Measurements from ENCODE around the gene UBXN11. TPM values are rescaled to one million over a fixed set of nuclear protein-coding genes. Genes with fewer than 3 reads are reported as not detected.

Gene UBXN11
- total RNA-seq, 2 experiments from 2014 or later = 24.5 to 26.1 TPM

DNA sequence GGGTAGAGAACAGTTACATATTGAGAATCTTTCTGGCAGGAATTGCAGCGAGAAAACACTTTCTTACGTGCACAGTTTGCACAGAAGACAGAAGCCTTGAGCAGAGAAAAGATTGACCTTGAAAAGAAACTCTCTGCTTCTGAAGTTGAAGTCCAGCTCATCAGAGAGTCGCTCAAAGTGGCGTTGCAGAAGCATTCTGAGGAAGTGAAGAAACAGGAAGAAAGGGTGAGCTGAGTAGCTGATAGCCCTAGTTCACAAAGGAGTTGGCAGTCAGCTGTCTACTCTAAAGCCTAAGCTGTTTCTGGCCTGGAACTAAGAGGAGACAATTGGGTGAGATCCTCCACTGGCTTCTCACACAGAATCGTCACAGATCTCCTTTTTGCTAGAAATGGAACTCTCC lies 46.9 kb downstream of the UBXN11 start:
- no peak for DNase-seq
- Mint-ChIP-seq H3K27me3 (no peaks in the 10 kb centered on the region), H3K4me1 (ENCODE audit: low read depth) (no peaks in the 10 kb centered on the region), H3K27ac (no peak overlapping the region), H3K9me3 (no peaks in the 10 kb centered on the region), H3K36me3 (peaks cover 58% of the 10 kb centered on the region), H3K4me3 (no peak overlapping the region)
- ChIA-PET CTCF (interaction anchor here (1.3 kb wide), 1 partner anchor 25 kb away, joined by 6 read pairs; the partner anchor contains the start of gene CEP85), POLR2A (interaction anchor here (1.1 kb wide), 1 partner anchor 25 kb away, joined by 3 read pairs; the partner anchor contains the start of gene CEP85)
- intact Hi-C loops (cut with micrococcal nuclease) = no loop called here

DNA sequence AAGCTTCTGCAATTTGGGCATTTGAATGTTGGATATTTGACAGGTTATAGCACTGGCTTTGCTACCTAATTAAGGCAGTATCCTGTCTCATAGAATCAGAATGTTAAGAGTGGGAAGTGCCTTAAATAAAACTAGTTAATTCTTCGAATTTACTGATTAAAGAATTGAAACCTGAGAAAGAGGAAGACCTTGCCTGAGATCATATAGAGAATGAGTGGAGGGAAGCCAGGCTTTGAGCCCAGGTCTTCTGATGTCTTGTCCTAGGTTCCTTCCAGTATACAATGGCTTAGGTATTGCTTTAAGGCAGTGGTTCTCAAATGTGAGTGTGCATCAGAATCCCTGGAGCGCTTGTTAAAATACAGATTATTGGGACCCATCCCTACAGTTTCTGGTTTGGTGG lies 47.4 kb downstream of the UBXN11 start:
- H3K36me3 Mint-ChIP-seq = peaks cover 58% of the 10 kb centered on the region

DNA sequence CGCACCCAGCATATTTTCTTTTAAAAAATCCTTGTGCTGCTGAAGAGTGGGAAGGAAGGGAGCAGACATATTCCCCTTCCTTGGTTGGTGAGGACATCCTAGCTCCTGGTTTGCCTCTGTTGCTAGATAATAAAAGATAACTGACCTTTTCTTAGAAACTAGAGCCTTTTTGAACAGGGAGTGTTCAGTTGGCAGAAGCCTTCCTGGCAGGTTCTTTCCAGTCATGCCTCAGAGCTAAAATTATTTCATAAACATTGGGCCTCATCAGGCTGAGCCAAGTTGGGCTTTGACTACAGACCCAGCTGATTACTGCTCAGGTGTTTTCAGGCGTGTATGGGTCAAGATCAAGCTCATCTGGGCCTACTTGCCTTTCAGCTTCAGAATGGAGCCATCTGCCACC lies 49.2 kb downstream of the UBXN11 start:
- Mint-ChIP-seq H3K36me3 (peaks cover 50% of the 10 kb centered on the region), H3K9me3 (no peaks in the 10 kb centered on the region), H3K4me1 (ENCODE audit: low read depth) (peaks cover 10% of the 10 kb centered on the region), H3K27ac (no peak overlapping the region), H3K4me3 (no peak overlapping the region), H3K27me3 (no peaks in the 10 kb centered on the region)
- intact Hi-C loops (cut with micrococcal nuclease) = no loop called here
- ChIA-PET CTCF (no interaction called here), POLR2A (no interaction called here)
- DNase-seq = no peak

More for the DNA sequence above, 47.4 kb downstream of the UBXN11 start:
- CTCF ChIA-PET = interaction anchor here (1.3 kb wide), 1 partner anchor 25 kb away, joined by 6 read pairs; the partner anchor contains the start of gene CEP85
- H3K27ac Mint-ChIP-seq = no peak overlapping the region
- POLR2A ChIA-PET = interaction anchor here (1.1 kb wide), 1 partner anchor 25 kb away, joined by 3 read pairs; the partner anchor contains the start of gene CEP85
- intact Hi-C loops (cut with micrococcal nuclease) = no loop called here
- peaks cover 3% of the 10 kb centered on the region for H3K4me1 Mint-ChIP-seq (ENCODE audit: low read depth)
- H3K27me3 Mint-ChIP-seq = no peaks in the 10 kb centered on the region
- H3K9me3 Mint-ChIP-seq = no peaks in the 10 kb centered on the region
- no peak for DNase-seq
- no peak overlapping the region for H3K4me3 Mint-ChIP-seq

DNA sequence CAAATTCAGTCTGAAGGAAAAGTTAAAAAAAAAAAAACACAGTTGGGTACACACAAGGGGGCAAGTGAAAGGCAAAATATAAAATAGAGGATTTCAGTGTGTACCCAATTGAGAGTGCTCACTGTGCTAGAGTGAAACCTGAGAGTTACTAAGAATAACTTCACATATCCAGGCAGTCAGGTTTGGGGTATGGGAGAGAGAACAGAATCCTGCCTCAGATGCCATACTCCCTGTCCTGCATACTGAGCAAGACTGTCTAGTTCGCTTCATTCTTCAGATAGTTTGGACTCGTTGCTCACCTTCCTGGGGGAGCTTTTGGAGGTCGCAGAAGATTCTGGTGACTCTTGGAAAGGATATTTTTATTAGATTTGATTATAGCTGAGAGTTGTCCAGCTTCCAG lies 52.0 kb downstream of the UBXN11 start:
- Mint-ChIP-seq H3K4me1 (ENCODE audit: low read depth) (peaks cover 10% of the 10 kb centered on the region), H3K36me3 (peaks cover 38% of the 10 kb centered on the region)

DNA sequence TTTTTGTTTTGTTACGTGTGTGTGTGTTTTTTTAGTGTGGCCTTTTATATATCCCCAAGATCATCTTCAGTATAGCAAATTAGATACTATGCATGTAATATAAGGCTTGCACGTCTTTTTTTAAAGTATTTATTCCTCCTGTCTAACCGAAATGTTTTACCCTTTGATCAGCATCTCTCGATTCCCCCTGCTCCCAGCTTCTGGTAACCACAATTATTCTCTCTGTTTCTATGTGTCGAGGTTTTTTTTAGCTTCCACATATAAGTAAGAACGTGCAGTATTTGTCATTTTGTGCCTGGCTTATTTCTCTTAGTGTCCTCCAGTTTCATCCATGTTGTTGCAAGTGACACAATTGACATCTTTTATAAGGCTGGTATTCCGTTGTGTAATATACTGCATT lies 53.7 kb downstream of the UBXN11 start:
- ChIA-PET CTCF (no interaction called here), POLR2A (no interaction called here)
- Mint-ChIP-seq H3K4me1 (ENCODE audit: low read depth) (peaks cover 10% of the 10 kb centered on the region), H3K4me3 (no peak overlapping the region), H3K27me3 (no peaks in the 10 kb centered on the region), H3K36me3 (peaks cover 23% of the 10 kb centered on the region), H3K9me3 (no peaks in the 10 kb centered on the region), H3K27ac (no peak overlapping the region)
- DNase-seq = no peak
- intact Hi-C loops (cut with micrococcal nuclease) = no loop called here

More for the DNA sequence above, 52.0 kb downstream of the UBXN11 start:
- H3K27me3 Mint-ChIP-seq = no peaks in the 10 kb centered on the region
- no peak overlapping the region for H3K4me3 Mint-ChIP-seq
- CTCF ChIA-PET = interaction anchor here (0.7 to 1.0 kb wide), 2 partner anchors 21 to 67 kb away, joined by 3 to 4 read pairs; no protein-coding TSS in a partner anchor
- H3K9me3 Mint-ChIP-seq = no peaks in the 10 kb centered on the region
- POLR2A ChIA-PET = no interaction called here
- H3K27ac Mint-ChIP-seq = no peak overlapping the region
- intact Hi-C loops (cut with micrococcal nuclease) = no loop called here
- no peak for DNase-seq

DNA sequence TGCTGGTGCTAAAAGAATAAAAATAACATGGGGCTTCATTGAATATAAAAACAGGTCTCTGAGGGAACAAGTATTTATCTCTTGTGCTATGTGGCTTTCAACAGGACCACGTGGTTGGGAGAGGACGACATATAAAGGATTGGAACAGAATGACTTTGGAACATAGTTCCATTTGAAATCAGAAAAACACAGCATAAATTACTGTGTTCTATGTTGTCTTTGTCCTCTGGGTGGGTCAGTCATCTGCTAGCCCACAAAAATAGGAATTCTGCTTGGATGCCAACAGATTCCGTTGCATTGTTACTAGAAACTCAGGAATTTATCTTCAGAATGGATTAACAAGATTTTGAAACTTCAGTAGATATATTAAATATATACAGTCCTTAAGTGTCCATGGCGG lies 66.5 kb downstream of the UBXN11 start:
- ChIA-PET POLR2A (no interaction called here), CTCF (no interaction called here)
- Mint-ChIP-seq H3K9me3 (no peaks in the 10 kb centered on the region), H3K27me3 (no peaks in the 10 kb centered on the region), H3K4me1 (ENCODE audit: low read depth) (peaks cover 30% of the 10 kb centered on the region), H3K27ac (no peak overlapping the region), H3K4me3 (no peak overlapping the region), H3K36me3 (peaks cover 30% of the 10 kb centered on the region)
- intact Hi-C loops (cut with micrococcal nuclease) = no loop called here
- no peak for DNase-seq

DNA sequence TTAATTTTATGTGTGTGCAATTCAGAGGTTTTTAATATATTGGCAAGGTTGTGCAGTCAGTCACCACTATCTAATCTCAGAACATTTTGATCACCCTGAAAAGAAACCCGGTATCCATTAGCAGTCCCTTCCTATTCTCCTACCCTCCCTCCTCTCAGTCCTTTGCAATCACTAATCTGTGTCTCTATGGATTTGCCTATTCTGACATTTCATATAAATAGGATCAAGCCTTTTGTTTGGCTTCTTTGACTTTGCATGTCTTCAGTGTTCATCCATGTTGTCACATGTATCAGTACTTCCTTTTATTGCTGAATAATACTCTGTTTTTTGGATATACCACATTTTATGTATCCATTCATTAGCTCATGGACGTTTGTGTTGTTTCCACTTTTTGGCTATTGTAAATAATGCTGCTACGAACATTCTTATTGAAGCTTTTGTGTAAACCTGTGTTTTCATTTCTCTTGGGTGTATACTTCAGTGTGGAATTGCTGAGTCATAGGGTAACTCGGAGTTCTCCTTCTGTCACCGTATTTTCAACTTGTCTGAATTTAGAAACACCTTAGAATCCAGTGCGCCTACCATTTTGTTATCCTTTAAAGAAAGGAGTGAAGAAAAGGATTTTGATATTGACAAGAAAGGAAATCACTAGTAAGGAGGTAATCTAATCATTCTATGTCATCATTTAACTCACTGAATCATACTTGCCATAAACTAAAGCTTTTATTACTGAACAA lies 69.0 kb downstream of the UBXN11 start:
- peaks cover 36% of the 10 kb centered on the region for H3K4me1 Mint-ChIP-seq (ENCODE audit: low read depth)
- H3K9me3 Mint-ChIP-seq = no peaks in the 10 kb centered on the region
- H3K27me3 Mint-ChIP-seq = no peaks in the 10 kb centered on the region
- H3K36me3 Mint-ChIP-seq = peaks cover 16% of the 10 kb centered on the region
- no peak for DNase-seq
- ChIA-PET POLR2A (no interaction called here), CTCF (interaction anchor here (0.8 to 1.6 kb wide), 4 partner anchors 21 to 194 kb away, joined by 3 to 6 read pairs (median 4); partner anchors contain the start of genes DHDDS and ZNF593)
- peak overlapping the region; percentile 57 for H3K27ac Mint-ChIP-seq
- intact Hi-C loops (cut with micrococcal nuclease) = no loop called here
- H3K4me3 Mint-ChIP-seq = no peak overlapping the region

DNA sequence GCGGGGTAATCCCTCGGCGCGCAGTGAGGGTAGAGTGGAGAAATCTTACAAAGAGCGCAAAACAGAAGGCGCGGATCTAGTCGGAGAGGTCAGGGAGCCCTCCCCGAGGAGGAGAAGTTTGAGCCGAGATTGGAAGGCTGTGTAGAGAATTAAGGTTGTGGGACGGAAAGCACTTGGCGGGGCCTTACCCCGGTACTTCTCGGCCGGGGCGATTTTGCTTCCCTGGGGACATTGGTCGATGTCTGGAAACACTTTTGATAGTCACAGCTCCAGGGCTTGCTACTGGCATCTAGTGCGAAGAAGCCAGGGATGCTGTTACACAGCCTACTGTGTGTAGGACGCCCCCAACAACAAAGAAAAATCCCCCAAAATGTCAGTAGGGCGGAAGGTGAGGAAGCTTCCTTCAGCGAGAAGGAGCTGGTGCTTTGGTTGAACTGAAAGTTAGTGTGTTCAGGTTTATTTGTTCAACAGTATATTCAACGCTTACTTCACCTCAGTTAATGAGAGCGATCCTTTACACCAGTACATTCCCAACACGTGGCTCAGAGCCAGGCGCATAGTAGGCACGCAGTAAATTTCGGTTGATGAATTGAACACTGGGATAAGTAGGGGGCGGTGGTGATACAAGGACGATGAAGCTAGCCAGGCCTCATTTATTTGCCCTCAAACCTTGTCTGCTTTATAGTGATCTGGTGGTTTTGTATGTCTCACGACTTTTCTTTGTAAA lies 71.6 kb downstream of the UBXN11 start:
- no peaks in the 10 kb centered on the region for H3K9me3 Mint-ChIP-seq
- DNase-seq = peak; percentile 30

DNA sequence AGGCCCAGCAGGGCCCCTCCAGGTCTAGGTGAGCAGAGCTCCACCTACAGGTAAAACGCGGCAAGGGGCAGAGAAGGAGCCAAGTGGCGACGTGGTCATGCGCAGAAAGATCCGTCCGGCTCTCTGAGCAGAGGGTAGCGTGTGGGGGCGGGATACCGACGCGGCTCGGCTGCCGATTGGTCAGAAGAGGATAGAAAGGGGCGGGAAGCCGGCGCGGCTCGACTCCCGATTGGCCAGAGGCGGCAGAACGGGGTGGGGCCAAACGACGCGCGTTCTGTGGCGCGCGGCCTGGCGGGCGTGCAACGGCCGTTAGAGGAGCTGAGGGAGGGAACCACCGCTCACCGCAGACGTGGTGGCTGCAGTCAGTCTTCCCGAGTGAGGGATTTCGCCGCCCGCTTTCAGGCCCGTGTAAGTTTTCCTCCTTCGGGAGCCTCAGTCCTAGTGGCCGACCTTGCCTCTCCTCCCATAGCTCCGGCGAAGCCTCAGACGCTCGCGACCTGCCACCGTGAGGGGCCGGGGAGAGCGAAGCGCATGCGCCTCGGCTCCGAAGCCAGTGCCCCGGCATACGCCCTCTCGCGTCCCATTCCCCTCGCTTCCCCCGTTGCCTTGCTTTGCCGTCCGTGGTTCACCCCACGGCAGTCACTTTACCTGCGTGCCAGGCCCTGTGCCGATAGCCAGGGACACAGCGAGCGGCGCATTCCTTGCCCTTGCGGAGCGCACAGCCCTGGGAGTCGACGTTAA lies 72.4 kb downstream of the UBXN11 start, which contains the start of gene CEP85:
TSS of gene CEP85 (plus strand) at position 298 of the 741 bp plus-strand sequence. CDS start 5,584 bp downstream, outside the sequence.
- intact Hi-C loops (cut with micrococcal nuclease) = loop anchor here (1.0 to 5.0 kb wide), 6 partner anchors 41 to 802 kb away; partner anchors contain the start of genes MACO1, PDIK1L and ZNF593
- H3K36me3 Mint-ChIP-seq = peaks cover 10% of the 10 kb centered on the region
- peaks cover 36% of the 10 kb centered on the region for H3K4me1 Mint-ChIP-seq (ENCODE audit: low read depth)
- no peaks in the 10 kb centered on the region for H3K9me3 Mint-ChIP-seq
- ChIA-PET CTCF (interaction anchor here (0.6 to 4.2 kb wide), 63 partner anchors 9 to 338 kb away, joined by 3 to 80 read pairs (median 5); partner anchors contain the start of genes C1orf232, CATSPER4, CD52 and DHDDS), POLR2A (interaction anchor here (0.8 to 3.0 kb wide), 12 partner anchors 26 to 266 kb away, joined by 3 to 19 read pairs (median 4); partner anchors contain the start of genes C1orf232, PDIK1L, ZNF593 and ZNF593OS)
- peak within 1 kb of the TSS; percentile 86 for H3K27ac Mint-ChIP-seq
- H3K27me3 Mint-ChIP-seq = no peaks in the 10 kb centered on the region
- DNase-seq = peak; percentile 99
- peak within 1 kb of the TSS; percentile 96 for H3K4me3 Mint-ChIP-seq

More for the DNA sequence above, 71.6 kb downstream of the UBXN11 start:
- H3K36me3 Mint-ChIP-seq = peaks cover 14% of the 10 kb centered on the region
- H3K27ac Mint-ChIP-seq = peak overlapping the region; percentile 86
- H3K27me3 Mint-ChIP-seq = no peaks in the 10 kb centered on the region
- H3K4me3 Mint-ChIP-seq = peak overlapping the region; percentile 96
- ChIA-PET CTCF (interaction anchor here (0.6 to 4.2 kb wide), 64 partner anchors 9 to 1697 kb away, joined by 3 to 80 read pairs (median 5); partner anchors contain the start of genes C1orf232, CATSPER4, CD52 and DHDDS), POLR2A (interaction anchor here (0.6 to 3.0 kb wide), 11 partner anchors 8 to 265 kb away, joined by 3 to 19 read pairs (median 4); partner anchors contain the start of genes C1orf232, PDIK1L, ZNF593 and ZNF593OS)
- intact Hi-C loops (cut with micrococcal nuclease) = loop anchor here (2.0 to 5.0 kb wide), 4 partner anchors 40 to 803 kb away; partner anchors contain the start of genes MACO1 and PDIK1L
- peaks cover 36% of the 10 kb centered on the region for H3K4me1 Mint-ChIP-seq (ENCODE audit: low read depth)
